Activated T-helper 17 cell treated with anti-CD3 and anti-CD28 coated beads, Interleukin-2, amount 50 U/mL, for 72 hours (primary cell): ENCODE results near the gene PSMD7. TPM values are rescaled to one million over a fixed set of nuclear protein-coding genes. Genes with fewer than 3 reads are reported as not detected.

Experiments
- ATAC-seq: fragments of 150-1000 bp; cut with Tn5 transposase; replicated peaks from 2 replicates; pipeline ENCODE4 v1.10.0; 2021; ENCODE audit warnings: mild to moderate bottlenecking, moderate library complexity
- H3K27ac Mint-ChIP-seq: one replicate; pipeline ENCODE4 v1.8.0; 2022; ENCODE audit warnings: mixed read lengths
- H3K27me3 Mint-ChIP-seq: one replicate; pipeline ENCODE4 v1.8.0; 2022; ENCODE audit warnings: mixed read lengths
- H3K36me3 Mint-ChIP-seq: one replicate; pipeline ENCODE4 v1.8.0; 2022; ENCODE audit warnings: low read depth, mild to moderate bottlenecking, mixed read lengths
- H3K4me1 Mint-ChIP-seq: one replicate; pipeline ENCODE4 v1.8.0; 2022; ENCODE audit warnings: mixed read lengths
- H3K4me3 Mint-ChIP-seq: one replicate; pipeline ENCODE4 v1.8.0; 2022; ENCODE audit warnings: mild to moderate bottlenecking, mixed read lengths
- H3K9me3 Mint-ChIP-seq: one replicate; pipeline ENCODE4 v1.8.0; 2022; ENCODE audit warnings: mixed read lengths
- total RNA-seq, 2 donors: library from RNA; stranded (reverse); gene quantifications; one replicate each; pipeline ENCODE4 v1.2.3, GENCODE V29; 2022

The PSMD7 gene
- total RNA-seq: 100 to 1,000 TPM in 1 of 2 donors, 10 to 100 TPM in 1; 72.7 to 120 TPM

DNA sequence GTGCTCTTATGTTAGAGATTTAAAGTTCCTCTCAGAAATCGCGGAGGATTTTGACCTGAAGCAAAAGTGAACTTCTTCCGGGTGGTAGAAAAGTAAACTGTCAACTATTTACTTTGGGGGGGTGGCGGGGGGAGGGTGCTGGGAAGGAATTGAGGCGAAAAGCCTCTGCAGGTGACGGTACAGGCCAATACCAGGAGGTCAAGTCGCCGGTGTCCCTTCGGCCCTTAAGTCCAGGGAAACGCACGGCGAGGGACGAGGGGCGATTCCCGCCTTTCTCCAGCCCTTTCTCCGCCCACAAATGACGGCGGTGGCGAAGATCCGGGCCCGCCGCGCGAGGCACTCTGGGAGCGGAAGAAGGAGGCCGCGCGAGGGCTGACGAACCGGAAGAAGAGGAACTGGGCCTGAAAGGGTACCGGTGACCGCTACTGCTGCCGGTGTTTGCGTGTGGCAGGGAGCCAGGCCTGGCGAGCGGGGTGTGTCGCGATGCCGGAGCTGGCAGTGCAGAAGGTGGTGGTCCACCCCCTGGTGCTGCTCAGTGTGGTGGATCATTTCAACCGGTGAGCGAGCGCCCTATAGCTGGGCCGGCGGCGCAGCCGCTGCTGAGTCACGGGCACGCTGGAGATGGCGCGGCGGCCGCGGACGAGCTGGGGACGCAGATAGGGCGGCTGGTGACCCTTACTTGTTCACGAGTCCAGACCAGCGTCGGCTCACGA is at the start of gene PSMD7:
TSS of gene PSMD7 (plus strand) at position 383 of the 713 bp plus-strand sequence. CDS start at position 484, 101 bp downstream.
- peak within 1 kb of the TSS; percentile 98 for H3K27ac Mint-ChIP-seq
- peaks cover 15% of the 10 kb centered on the region for H3K4me1 Mint-ChIP-seq
- H3K27me3 Mint-ChIP-seq: no peaks in the 10 kb centered on the region
- H3K36me3 Mint-ChIP-seq: peaks cover 56% of the 10 kb centered on the region
- H3K4me3 Mint-ChIP-seq: peak within 1 kb of the TSS; percentile 96
- ATAC-seq: peak; percentile 94
- H3K9me3 Mint-ChIP-seq: no peaks in the 10 kb centered on the region

DNA sequence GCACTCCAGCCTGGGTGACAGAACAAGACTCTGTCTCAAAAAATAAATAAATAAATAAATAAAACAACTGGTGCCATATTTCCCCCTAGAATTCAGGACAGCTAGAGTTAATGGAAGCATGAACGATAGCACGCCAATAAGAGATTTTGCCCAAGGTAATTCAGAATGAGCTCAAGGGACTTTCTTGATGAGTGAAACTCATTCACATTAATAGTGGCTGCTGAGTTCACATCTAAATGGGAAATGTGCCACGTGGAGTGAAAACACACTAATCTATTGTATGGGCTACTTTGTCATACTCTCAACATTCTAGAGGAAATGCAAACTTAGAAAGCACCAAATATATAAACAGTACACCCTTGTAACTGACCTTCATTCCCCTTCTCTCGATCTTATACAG is 47.4 kb upstream of the PSMD7 start:
- H3K9me3 Mint-ChIP-seq: peaks cover 3% of the 10 kb centered on the region
- H3K4me3 Mint-ChIP-seq: no peak overlapping the region
- H3K4me1 Mint-ChIP-seq: no peaks in the 10 kb centered on the region
- peaks cover 27% of the 10 kb centered on the region for H3K27me3 Mint-ChIP-seq
- no peak overlapping the region for H3K27ac Mint-ChIP-seq
- no peak for ATAC-seq
- no peaks in the 10 kb centered on the region for H3K36me3 Mint-ChIP-seq

DNA sequence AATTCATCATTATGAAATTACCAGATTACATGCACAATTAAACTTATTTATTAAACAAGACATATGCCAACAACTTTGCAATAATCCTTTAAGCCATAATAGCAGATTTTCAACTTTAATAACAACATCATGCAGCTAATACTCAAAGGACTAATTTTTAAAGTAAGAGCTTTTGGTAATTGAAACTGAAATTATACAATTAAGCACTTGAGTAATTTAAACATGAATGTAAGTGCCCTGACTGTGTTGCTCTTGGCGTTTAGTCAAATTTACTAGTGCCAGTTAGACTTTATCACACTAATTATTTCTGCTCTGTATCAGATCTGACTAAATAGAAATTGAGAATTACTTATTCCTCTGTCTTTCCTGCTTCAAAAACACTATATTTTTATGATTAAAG is 46.8 kb upstream of the PSMD7 start:
- peaks cover 24% of the 10 kb centered on the region for H3K27me3 Mint-ChIP-seq
- no peak overlapping the region for H3K4me3 Mint-ChIP-seq
- ATAC-seq: no peak
- no peaks in the 10 kb centered on the region for H3K36me3 Mint-ChIP-seq
- H3K4me1 Mint-ChIP-seq: no peaks in the 10 kb centered on the region
- H3K27ac Mint-ChIP-seq: no peak overlapping the region
- H3K9me3 Mint-ChIP-seq: peaks cover 3% of the 10 kb centered on the region

DNA sequence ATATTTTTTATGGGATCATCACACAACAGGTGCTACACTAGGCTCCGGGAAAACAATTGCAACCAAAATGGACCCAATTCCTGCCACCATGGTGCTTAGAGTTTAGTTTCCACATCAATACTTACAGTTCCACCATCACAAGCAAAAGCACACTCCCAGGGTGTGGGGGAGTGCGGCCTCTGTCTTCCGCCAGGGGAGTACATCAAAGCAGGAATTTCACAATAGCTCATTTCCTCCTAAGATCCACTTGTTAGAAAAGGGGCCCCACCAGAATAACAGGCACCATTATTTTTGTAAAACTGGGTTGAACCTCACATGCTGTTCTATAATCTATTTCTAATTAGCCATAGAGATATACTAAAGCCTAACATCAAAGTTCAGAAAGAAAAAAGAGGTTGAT is 44.3 kb upstream of the PSMD7 start:
- H3K27me3 Mint-ChIP-seq: peaks cover 19% of the 10 kb centered on the region
- no peaks in the 10 kb centered on the region for H3K36me3 Mint-ChIP-seq
- no peaks in the 10 kb centered on the region for H3K4me1 Mint-ChIP-seq
- no peak overlapping the region for H3K27ac Mint-ChIP-seq
- H3K9me3 Mint-ChIP-seq: no peaks in the 10 kb centered on the region
- H3K4me3 Mint-ChIP-seq: no peak overlapping the region
- no peak for ATAC-seq

DNA sequence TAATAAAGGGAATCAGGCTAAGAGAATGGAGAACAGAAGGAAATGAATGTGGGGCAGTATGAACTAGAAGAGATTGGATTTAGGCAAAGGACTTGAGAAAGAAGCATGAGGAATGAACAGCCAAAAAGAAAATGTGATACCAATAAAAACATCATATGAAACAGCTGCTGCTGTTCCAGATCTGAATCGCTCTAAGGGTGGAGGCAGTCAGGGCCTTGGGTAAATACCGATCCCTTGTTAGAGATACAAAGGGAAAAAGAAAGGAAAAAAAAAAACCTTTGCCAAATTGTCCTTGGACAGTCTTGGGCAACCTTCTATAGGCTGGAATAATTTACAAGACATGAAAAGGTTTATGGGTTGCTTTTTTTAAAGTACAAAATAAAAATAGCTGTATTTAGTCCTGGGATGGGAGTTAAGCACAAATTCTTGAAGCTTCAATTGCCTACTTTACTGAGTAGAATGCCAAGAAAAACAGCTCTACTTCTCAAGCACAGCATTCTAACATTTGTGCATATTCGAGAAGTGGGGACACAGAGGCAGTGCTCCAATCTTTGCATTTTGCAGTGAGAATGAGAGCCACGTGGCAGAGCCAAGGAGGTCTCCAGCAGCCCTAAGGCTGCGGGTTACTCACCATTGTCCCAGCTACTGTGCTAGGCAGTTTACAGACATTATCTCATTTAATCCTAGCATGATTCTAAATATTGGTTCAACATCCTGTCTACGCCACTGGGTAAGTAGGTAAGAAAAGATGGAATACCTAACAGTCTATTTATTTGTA is 43.3 kb upstream of the PSMD7 start:
- Mint-ChIP-seq H3K27ac (no peak overlapping the region), H3K9me3 (no peaks in the 10 kb centered on the region), H3K4me1 (no peaks in the 10 kb centered on the region), H3K27me3 (peaks cover 12% of the 10 kb centered on the region), H3K4me3 (no peak overlapping the region), H3K36me3 (no peaks in the 10 kb centered on the region)
- no peak for ATAC-seq

DNA sequence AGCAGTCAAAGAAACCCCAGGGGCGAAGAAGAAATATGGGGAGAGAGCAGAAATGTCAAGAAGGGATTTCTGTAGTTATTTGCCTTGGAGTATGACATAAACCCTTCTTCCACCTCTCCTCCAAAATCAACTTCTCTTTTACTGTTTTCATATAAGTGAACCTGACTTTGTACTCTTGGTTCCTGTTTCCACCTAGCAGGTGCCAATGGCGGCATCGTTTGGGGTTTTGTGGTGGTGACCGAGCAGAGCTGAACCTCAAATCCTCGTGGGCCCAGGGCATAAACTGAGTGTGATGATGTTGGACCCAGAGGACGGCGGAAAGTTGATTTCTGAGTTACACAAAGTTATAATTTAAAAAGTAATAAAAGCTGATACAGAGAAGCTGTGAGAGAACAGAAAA is 39.6 kb upstream of the PSMD7 start:
- ATAC-seq: no peak
- H3K27ac Mint-ChIP-seq: no peak overlapping the region
- no peaks in the 10 kb centered on the region for H3K36me3 Mint-ChIP-seq
- no peak overlapping the region for H3K4me3 Mint-ChIP-seq
- H3K4me1 Mint-ChIP-seq: no peaks in the 10 kb centered on the region
- H3K27me3 Mint-ChIP-seq: no peaks in the 10 kb centered on the region
- H3K9me3 Mint-ChIP-seq: no peaks in the 10 kb centered on the region

DNA sequence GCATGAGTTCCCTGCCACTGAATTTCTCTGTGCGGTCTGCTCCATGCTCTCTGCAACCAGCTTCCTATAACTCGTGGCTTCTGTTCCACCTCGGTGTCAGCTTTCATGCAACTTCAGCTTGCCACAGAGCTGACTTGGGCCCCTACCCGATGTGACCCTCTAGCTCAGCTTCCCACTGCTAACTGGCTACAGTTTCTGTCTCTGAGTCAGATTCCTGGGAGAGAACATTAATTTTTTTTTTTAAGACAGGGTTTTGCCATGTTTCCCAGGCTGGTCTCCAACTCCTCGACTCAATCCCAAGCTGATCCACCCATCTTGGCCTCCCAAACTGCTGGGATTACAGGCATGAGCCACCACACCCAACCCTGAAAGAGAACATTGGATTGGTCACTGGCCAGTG is 35.5 kb upstream of the PSMD7 start:
- H3K36me3 Mint-ChIP-seq: no peaks in the 10 kb centered on the region
- no peaks in the 10 kb centered on the region for H3K9me3 Mint-ChIP-seq
- no peaks in the 10 kb centered on the region for H3K4me1 Mint-ChIP-seq
- peaks cover 5% of the 10 kb centered on the region for H3K27me3 Mint-ChIP-seq
- no peak overlapping the region for H3K4me3 Mint-ChIP-seq
- H3K27ac Mint-ChIP-seq: no peak overlapping the region
- no peak for ATAC-seq

DNA sequence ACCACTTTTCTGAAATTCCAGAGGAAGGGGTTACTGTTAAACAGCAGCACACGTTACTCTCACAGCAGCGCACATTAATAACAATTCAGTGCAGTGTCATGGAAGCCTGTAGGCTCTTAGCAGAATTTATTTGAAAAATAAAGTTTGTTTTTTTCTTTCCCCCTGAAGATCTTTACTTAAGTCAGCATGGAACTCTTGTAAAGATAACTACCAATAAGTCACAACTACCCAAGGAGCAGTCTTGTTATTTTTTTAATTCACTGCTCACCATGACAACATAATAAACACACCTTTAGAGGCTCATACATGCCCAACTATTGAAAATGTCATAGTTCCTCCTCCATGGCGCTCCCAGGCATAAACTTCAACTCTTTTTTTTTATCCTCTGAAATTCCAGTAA is 31.8 kb upstream of the PSMD7 start:
- no peak overlapping the region for H3K4me3 Mint-ChIP-seq
- H3K4me1 Mint-ChIP-seq: no peaks in the 10 kb centered on the region
- H3K27ac Mint-ChIP-seq: no peak overlapping the region
- peaks cover 8% of the 10 kb centered on the region for H3K27me3 Mint-ChIP-seq
- H3K36me3 Mint-ChIP-seq: no peaks in the 10 kb centered on the region
- no peaks in the 10 kb centered on the region for H3K9me3 Mint-ChIP-seq
- ATAC-seq: no peak

DNA sequence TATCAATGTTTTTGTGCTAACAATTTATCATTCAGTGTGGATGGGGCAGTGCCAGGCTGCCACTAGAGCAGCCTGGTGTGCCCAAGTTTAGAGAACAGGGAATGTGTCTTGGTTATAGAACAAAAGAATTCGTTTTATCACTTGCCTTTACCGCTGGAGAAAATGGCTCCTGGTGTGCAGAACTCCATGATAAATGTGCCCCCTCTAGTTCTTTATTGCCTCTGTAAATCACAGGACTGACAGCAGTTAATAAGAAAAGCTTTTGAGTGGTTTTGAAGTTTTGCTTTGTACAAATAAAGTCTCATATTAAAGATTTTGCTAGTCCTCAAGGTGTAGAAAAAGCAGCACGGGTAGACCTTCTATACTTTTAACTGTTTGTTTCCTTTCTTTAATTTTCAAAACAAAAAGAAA is 28.2 kb upstream of the PSMD7 start:
- Mint-ChIP-seq H3K9me3 (no peaks in the 10 kb centered on the region), H3K27me3 (peaks cover 14% of the 10 kb centered on the region), H3K4me1 (no peaks in the 10 kb centered on the region), H3K27ac (no peak overlapping the region), H3K36me3 (no peaks in the 10 kb centered on the region), H3K4me3 (no peak overlapping the region)
- ATAC-seq: no peak

DNA sequence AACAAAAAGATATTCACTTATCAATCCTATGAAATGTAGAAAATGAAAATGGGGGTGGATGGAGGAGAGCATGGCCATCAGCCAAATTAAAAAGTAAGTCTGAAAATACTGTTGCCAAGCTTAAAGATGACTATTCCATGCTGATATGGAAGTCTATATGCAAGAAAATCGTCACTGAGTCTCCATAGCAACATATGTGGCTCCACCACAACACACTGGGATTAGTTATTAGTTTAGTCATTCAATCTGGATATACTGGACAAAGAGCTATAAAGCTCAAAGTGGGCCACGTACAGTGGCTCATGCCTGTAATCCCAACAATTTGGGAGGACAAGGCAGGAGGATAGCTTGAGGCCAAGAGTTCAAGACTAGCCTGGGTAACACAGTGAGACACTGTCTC is 24.7 kb upstream of the PSMD7 start:
- Mint-ChIP-seq H3K4me3 (no peak overlapping the region), H3K4me1 (no peaks in the 10 kb centered on the region), H3K27me3 (peaks cover 28% of the 10 kb centered on the region), H3K9me3 (no peaks in the 10 kb centered on the region), H3K27ac (no peak overlapping the region), H3K36me3 (no peaks in the 10 kb centered on the region)
- no peak for ATAC-seq

DNA sequence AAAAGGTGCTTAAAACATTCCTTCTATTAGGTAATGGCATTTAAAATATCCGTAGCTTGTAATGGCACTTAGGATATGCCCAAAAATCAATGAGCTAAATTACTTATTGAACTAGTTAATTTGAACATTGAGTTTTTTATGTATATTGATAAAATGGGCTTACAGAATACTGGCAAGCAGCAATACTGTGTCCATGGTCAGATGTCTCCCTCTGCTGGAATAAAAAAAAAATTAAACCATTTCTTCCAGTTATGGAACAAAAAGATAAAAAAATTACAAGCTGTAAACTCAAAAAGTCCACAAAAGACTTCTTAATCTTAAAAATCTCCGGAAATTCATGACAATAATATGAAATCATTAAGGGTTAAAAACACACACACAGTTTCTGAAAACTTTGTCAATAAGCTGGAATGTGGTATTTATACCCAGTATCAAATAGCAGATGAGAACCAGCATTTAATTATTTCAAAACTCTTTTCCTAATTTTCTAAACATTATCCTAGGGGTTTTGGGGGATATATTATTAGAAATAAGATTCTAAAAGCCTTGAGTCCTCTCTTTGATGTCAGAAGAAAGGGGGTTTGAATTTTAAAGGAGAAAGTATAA is 21.5 kb upstream of the PSMD7 start:
- Mint-ChIP-seq H3K9me3 (peaks cover 4% of the 10 kb centered on the region), H3K4me1 (no peaks in the 10 kb centered on the region), H3K27ac (no peak overlapping the region), H3K4me3 (no peak overlapping the region), H3K36me3 (peaks cover 7% of the 10 kb centered on the region), H3K27me3 (peaks cover 33% of the 10 kb centered on the region)
- no peak for ATAC-seq

DNA sequence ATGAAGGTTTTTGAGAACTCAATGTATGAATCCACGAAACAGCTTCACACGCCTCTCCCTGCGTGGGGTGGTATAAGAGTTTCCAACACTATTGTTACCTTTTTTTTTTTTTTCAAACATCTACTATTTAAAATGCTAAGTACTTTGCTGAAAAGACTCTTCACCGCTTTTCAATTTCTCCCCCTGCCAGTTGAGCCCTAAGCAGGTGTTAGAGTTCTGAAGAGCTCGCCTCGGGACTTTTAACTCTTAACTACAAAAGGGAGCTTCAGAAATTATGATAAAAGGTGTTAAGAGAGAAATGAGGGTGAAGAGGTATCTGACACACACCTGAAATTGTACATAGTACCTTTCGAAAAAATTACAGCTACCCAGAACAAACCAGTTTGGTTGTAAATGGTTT is 20.9 kb upstream of the PSMD7 start:
- peaks cover 33% of the 10 kb centered on the region for H3K27me3 Mint-ChIP-seq
- H3K4me1 Mint-ChIP-seq: no peaks in the 10 kb centered on the region
- H3K4me3 Mint-ChIP-seq: no peak overlapping the region
- peaks cover 7% of the 10 kb centered on the region for H3K36me3 Mint-ChIP-seq
- no peak for ATAC-seq
- no peak overlapping the region for H3K27ac Mint-ChIP-seq
- H3K9me3 Mint-ChIP-seq: peaks cover 7% of the 10 kb centered on the region

DNA sequence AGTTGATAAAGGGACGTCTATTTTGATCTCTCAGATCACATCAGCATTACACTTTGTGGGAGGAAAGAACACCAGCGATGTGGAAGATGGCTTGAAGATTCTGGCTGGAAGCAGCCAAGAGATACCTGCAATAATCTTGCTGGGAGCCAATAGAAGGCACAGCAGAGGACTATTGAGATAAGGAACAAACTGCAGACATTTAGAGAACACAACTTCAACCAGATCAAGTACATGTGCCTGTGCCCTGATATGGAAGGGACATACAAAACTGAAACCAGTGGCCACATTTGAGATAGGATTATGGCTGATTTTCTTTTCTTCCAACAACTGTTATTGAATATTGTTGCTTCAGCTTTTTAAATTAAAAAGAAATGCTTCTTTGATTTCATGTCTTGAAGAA is 18.6 kb upstream of the PSMD7 start:
- ATAC-seq: no peak
- peaks cover 7% of the 10 kb centered on the region for H3K36me3 Mint-ChIP-seq
- peaks cover 28% of the 10 kb centered on the region for H3K27me3 Mint-ChIP-seq
- H3K4me3 Mint-ChIP-seq: no peak overlapping the region
- H3K4me1 Mint-ChIP-seq: no peaks in the 10 kb centered on the region
- H3K27ac Mint-ChIP-seq: no peak overlapping the region
- H3K9me3 Mint-ChIP-seq: peaks cover 7% of the 10 kb centered on the region

DNA sequence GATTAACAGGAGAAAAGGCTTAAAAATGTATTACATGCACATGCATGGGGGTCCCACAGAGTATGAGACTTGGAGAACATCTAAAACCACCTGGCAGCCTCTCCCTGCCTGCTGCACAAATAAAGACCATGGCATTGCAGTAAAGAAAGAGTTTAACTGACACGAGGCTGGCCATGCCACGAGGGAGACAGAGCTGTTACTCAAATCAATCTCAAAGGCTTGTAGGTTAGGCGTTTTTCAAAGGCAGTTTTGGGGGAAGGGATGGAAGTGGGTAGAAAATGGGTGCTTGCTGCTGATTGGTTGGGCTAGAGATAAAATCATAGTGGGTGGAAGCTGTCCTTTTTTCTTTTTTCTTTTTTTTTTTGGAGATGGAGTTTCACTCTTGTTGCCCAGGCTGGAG is 17.3 kb upstream of the PSMD7 start:
- Mint-ChIP-seq H3K36me3 (peaks cover 7% of the 10 kb centered on the region), H3K4me3 (no peak overlapping the region), H3K9me3 (peaks cover 7% of the 10 kb centered on the region), H3K27me3 (peaks cover 21% of the 10 kb centered on the region), H3K27ac (no peak overlapping the region), H3K4me1 (no peaks in the 10 kb centered on the region)
- no peak for ATAC-seq

DNA sequence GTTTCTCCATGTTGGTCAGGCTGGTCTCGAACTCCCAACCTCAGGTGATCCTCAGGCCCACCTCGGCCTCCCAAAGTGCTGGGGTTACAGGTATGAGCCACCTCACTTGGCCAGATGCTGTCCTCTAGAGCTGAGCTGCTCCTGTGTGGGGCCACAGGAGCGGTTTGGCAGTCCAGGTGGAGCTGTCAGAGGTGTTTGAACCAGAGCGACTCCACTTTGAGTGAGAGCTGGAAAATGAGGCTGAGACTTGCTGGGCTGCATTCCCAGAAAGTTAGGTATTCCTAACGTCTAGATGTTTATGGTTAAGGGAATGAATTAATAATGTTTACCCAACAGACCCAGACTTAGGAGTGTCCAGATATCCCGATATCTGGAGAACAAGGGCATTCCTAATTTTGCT is 16.8 kb upstream of the PSMD7 start:
- H3K4me1 Mint-ChIP-seq: no peaks in the 10 kb centered on the region
- H3K27me3 Mint-ChIP-seq: peaks cover 15% of the 10 kb centered on the region
- no peak overlapping the region for H3K4me3 Mint-ChIP-seq
- H3K36me3 Mint-ChIP-seq: peaks cover 7% of the 10 kb centered on the region
- H3K9me3 Mint-ChIP-seq: peaks cover 7% of the 10 kb centered on the region
- ATAC-seq: no peak
- no peak overlapping the region for H3K27ac Mint-ChIP-seq
